Measurements from ENCODE around the gene MRPS34. TPM values are rescaled to one million over a fixed set of nuclear protein-coding genes. Genes with fewer than 3 reads are reported as not detected.

Gene MRPS34
- total and polyA plus RNA-seq, 10 of the 15 experiments (the other 5 are each of a cell fraction or from before 2014, with no cell fraction given): 3.6 to 285 (median 147) TPM

GRCh38 chr16:1732071-1732470 lies 40.9 kb downstream of the MRPS34 start:
- RAD21 ChIA-PET (ENCODE audit: unreplicated experiment): no interaction called here
- no peak for TF ChIP-seq ATF2 (IDR thresholded peaks at IDR 0.05; ENCODE audit: low read length)
- TF ChIP-seq ZBED1 (IDR thresholded peaks at IDR 0.05; ENCODE audit: borderline replicate concordance): no peak
- TF ChIP-seq RAD51 (IDR thresholded peaks at IDR 0.05): no peak
- no peak for TF ChIP-seq ZBTB33 (IDR thresholded peaks at IDR 0.05)
- no peak for TF ChIP-seq CREM (IDR thresholded peaks at IDR 0.05; ENCODE audit: low read depth)
- Histone ChIP-seq H3K27me3 (replicated peaks in 1 of 2; ENCODE audit: control insufficient read depth in 2 of 2, insufficient read depth in 2 of 2, low read length in 1 of 2) (no peaks in the 10 kb centered on the region), H3K9me3 (replicated peaks; ENCODE audit: control insufficient read depth, insufficient read depth, low read length) (peaks cover 6% of the 10 kb centered on the region; the same call in 1 of the 3 replicates), H2AFZ (ENCODE audit: control insufficient read depth, low read depth, low read length) (no peak overlapping the region), H3K4me2 (ENCODE audit: control insufficient read depth, insufficient read depth) (no peak overlapping the region), H3K36me3 (ENCODE audit: control insufficient read depth in 2 of 2, insufficient read depth in 2 of 2, low read length in 1 of 2) (peaks cover 0 to 35% of the 10 kb centered on the region in 2 experiments), H3K9ac (ENCODE audit: control insufficient read depth, insufficient read depth, low read length) (no peak overlapping the region), H3K27ac (ENCODE audit: control insufficient read depth, insufficient read depth) (no peak overlapping the region), H3K4me3 (no peak overlapping the region), H4K20me1 (ENCODE audit: control insufficient read depth, insufficient read depth) (no peaks in the 10 kb centered on the region; the same call in 1 of the 2 replicates), H3K4me1 (ENCODE audit: control insufficient read depth, insufficient read depth, low read length) (no peaks in the 10 kb centered on the region), H3K79me2 (ENCODE audit: control insufficient read depth, insufficient read depth, low read length) (no peaks in the 10 kb centered on the region; the same call in 1 of the 2 replicates)
- ATAC-seq: no peak
- intact Hi-C loops (cut with micrococcal nuclease; ENCODE audit: unreplicated experiment): no loop called here
- DNase-seq (ENCODE audit: low read depth, low spot score): no peak
- FAIRE-seq: no peak
- POLR2A ChIA-PET: no interaction called here
- CTCF ChIA-PET: no interaction called here
- in situ Hi-C loops (cut with MboI): no loop called here
- BruUV-seq (replicated peaks): no TSS peak
- SMC1A ChIA-PET (ENCODE audit: uncharacterized antibody, unreplicated experiment): no interaction called here
- WGBS (ENCODE audit: insufficient coverage, insufficient replicate concordance, low lambda C conversion rate, missing lambda C conversion rate): 90% methylated on average over 14 of the region's 14 CpGs

Measured in GM12878 (cell line).